ENCODE results near the gene PLIN3. TPM values are rescaled to one million over a fixed set of nuclear protein-coding genes. Genes with fewer than 3 reads are reported as not detected.

PLIN3 gene
- total and polyA plus RNA-seq, 2 of the 8 experiments (the other 6 are each of a cell fraction or from before 2014, with no cell fraction given): 60.7 to 61.5 TPM

DNA sequence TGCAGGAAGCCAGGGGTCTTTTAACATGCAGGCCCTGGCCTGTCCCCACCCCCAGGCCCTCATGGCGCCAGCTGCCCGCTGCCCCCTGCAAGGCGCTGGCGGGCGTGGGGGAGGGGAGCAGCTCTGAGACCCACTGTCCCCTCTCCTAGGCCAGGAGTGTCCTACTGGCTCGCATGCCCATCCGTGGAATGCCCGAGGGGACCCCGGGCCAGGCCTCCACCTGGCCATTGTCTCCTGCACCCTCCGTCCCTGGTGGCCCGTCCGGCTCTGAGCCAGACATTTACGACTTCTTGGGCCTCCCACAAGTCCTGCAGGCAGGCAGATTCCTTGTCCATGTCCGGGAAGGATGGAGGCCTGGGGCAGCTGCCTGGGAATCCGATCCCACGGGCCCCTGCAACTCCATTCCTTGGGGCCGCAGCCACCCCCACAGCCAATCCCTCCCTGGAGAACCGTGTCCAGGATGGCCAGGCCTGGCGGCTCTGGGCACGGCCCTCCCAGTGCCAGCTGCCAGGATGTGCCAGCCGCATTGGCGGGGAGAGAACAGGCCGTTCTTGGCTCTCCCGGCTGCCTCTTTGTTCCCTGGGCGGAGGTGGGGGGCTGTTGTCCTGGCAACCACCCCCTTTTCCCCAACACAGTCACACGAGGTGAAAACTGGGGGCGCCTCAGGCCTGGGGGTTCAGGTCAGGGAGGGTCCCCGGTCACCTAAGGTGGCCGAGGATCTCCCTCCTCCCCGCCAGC lies 10.5 kb upstream of the PLIN3 start (continued):
- TF ChIP-seq TAF7 (optimal IDR thresholded peaks at IDR 0.05; ENCODE audit: borderline replicate concordance, low read depth, low read length) (no peak), EGR1 (IDR thresholded peaks at IDR 0.05; ENCODE audit: borderline replicate concordance, low read depth, low read length) (no peak), TEAD4 (IDR thresholded peaks at IDR 0.05; ENCODE audit: low read depth, low read length) (no peak; the same call in 1 of the 2 replicates), HDAC6 (IDR thresholded peaks at IDR 0.05; ENCODE audit: low read depth, low read length) (no peak), CEBPB (IDR thresholded peaks at IDR 0.05; ENCODE audit: low read depth, low read length) (no peak)
- TF ChIP-seq, protein P1, sequence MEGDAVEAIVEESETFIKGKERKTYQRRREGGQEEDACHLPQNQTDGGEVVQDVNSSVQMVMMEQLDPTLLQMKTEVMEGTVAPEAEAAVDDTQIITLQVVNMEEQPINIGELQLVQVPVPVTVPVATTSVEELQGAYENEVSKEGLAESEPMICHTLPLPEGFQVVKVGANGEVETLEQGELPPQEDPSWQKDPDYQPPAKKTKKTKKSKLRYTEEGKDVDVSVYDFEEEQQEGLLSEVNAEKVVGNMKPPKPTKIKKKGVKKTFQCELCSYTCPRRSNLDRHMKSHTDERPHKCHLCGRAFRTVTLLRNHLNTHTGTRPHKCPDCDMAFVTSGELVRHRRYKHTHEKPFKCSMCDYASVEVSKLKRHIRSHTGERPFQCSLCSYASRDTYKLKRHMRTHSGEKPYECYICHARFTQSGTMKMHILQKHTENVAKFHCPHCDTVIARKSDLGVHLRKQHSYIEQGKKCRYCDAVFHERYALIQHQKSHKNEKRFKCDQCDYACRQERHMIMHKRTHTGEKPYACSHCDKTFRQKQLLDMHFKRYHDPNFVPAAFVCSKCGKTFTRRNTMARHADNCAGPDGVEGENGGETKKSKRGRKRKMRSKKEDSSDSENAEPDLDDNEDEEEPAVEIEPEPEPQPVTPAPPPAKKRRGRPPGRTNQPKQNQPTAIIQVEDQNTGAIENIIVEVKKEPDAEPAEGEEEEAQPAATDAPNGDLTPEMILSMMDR (IDR thresholded peaks at IDR 0.05; ENCODE audit: control extremely low read depth in 1 of 3, insufficient read depth in 1 of 3, low read depth in 1 of 3, low read length in 3 of 3): no peak
